Adrenal gland (tissue), 12 donors: ENCODE data around the gene KRIT1. TPM values are rescaled to one million over a fixed set of nuclear protein-coding genes. Genes with fewer than 3 reads are reported as not detected.
"Not testable (repeated sequence)": the region's sequence is repeated elsewhere in the genome, so short reads cannot be mapped to it uniquely, and the experiment has no call there.

Experiments
- DNase-seq, 7 donors: peaks; one replicate each; pipeline ENCODE4 v3.0.0-alpha.2; 2019 to 2020
- H3K27ac ChIP-seq, 5 donors: fragments of 200-600 bp; sonication (generic) in 4 of 5; 1 replicate in 3 of 5; 2 replicates in 2 of 5; pipeline versions ENCODE4 v1.5.1 to v1.8.0; 2016 to 2020; ENCODE audit warnings: mild to moderate bottlenecking in 1 of 5
- H3K27me3 ChIP-seq: fragments of 200-600 bp; 2 replicates; pipeline ENCODE4 v1.8.0; 2021
- H3K36me3 ChIP-seq, 2 donors: fragments of 200-600 bp; replicated peaks in 1 of 2; 1 replicate in 1 of 2; 2 replicates in 1 of 2; pipeline versions ENCODE4 v1.5.1 to v1.8.0; 2018 to 2022
- H3K4me1 ChIP-seq, 2 donors: fragments of 200-600 bp; replicated peaks in 1 of 2; 1 replicate in 1 of 2; 2 replicates in 1 of 2; pipeline versions ENCODE4 v1.5.1 to v1.8.0; 2018 to 2021
- H3K4me3 ChIP-seq, 4 donors: fragments of 200-600 bp; sonication (generic) in 3 of 4; one replicate each; pipeline ENCODE4 v1.5.1; 2016 to 2018
- H3K9me3 ChIP-seq, 3 donors: fragments of 200-600 bp; sonication (generic) in 1 of 3; replicated peaks in 1 of 3; 1 replicate in 2 of 3; 2 replicates in 1 of 3; pipeline versions ENCODE4 v1.5.1 to v1.8.0; 2016 to 2021
- POLR2A ChIP-seq, 2 donors: fragments of 450-650 bp; IDR thresholded peaks; one replicate each; pipeline ENCODE4 v1.6.1; 2017; ENCODE audit warnings: antibody characterized with exemption in 2 of 2, mild to moderate bottlenecking in 2 of 2, moderate library complexity in 1 of 2
- WGBS, 4 donors: extraction: QIAGEN DNeasy Blood & Tissue Kit in 2 of 4; methylation state at CpG; one replicate each; pipeline versions ENCODE4 v1.1.5 to v1.1.7; 2013 to 2017; 5-methylcytosine and 5-hydroxymethylcytosine counted together
- intact Hi-C, 2 donors: fragments of 100-400 bp; cut with DNase I; formaldehyde crosslinking; loops; one replicate each; pipeline versions ENCODE4 v1.14.1 to v1.15.0; 2022 to 2023
- polyA plus RNA-seq, 3 donors: library from polyadenylated mRNA; stranded (reverse); fragments of 200-250 nt in 2 of 3; fragments of 350-450 nt in 1 of 3; fragmentation: Illumina TruSeq in 1 of 3; extraction: RNeasy Lipid Tissue Mini Kit (QIAGEN cat#74804) in 1 of 3; gene quantifications; one replicate each; pipeline ENCODE4 v1.2.3, GENCODE V29; 2013 to 2014
- total RNA-seq, 9 donors: library from RNA; depleted of rRNA in 4 of 9; stranded (reverse); fragments of >200 nt in 4 of 9; fragments of 120-200 nt in 1 of 9; fragmentation: NEBNext Ultra II Directional in 1 of 9; extraction: Animal tissue kit (Norgen Biotek cat#: 25700) in 1 of 9; gene quantifications; one replicate each; pipeline versions ENCODE4 v1.1.0 to v1.2.4, GENCODE V29; 2013 to 2023
- TF ChIP-seq, protein P1 (sequence below), 6 experiments: fragments of 450-650 bp in 4 of 6; fragments of 200-600 bp in 2 of 6; sonication (generic) in 1 of 6; IDR thresholded peaks; 1 replicate in 5 of 6; 2 replicates in 1 of 6; pipeline versions ENCODE4 v1.5.1 to v1.8.0; 2016 to 2021; ENCODE audit warnings: antibody characterized with exemption in 6 of 6, mild to moderate bottlenecking in 2 of 6, moderate library complexity in 1 of 6
- donor health status: healthy with polysubstance abuse.
- donor health status: Bipolar disorder and iron deficiency.
- donor health status: DM: yes; HTN: yes; CAD: no.
- donor health status: DM: no; HTN: no; CAD: no.
- donor health status: DM: no; HTN: no; CAD: no.
- donor health status: DM: yes; HTN: yes; CAD: no.

Gene KRIT1
- total and polyA plus RNA-seq, 12 donors: 25.2 to 119 (median 40.0) TPM

DNA sequence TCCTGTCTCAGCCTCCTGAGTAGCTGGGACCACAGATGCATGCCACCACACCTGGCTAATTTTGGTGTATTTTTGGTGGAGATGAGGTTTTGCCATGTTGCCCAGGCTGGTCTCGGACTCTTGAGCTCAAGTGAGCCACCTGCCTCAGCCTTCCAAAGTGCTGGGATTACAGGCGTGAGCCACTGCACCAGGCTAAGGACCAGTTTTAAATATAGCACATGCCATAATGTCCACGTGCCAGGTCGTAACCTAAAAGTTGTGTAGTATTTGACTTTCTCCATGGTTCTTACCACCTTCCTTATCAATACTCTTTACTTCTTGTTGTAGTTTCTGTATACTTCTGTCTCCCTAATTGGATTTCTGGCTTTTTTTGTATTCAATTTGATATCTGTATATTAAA lies 13.3 kb upstream of the KRIT1 start:
- DNase-seq: no peak
- Histone ChIP-seq H3K27me3 (no peaks in the 10 kb centered on the region), H3K27ac (no peak overlapping the region), H3K36me3 (no peaks in the 10 kb centered on the region), H3K4me1 (peaks cover 0 to 3% of the 10 kb centered on the region in 2 donors), H3K9me3 (peaks cover 0 to 4% (median 0%) of the 10 kb centered on the region in 3 donors), H3K4me3 (no peak overlapping the region)
- TF ChIP-seq POLR2A (IDR thresholded peaks at IDR 0.05): no peak
- TF ChIP-seq, protein P1, sequence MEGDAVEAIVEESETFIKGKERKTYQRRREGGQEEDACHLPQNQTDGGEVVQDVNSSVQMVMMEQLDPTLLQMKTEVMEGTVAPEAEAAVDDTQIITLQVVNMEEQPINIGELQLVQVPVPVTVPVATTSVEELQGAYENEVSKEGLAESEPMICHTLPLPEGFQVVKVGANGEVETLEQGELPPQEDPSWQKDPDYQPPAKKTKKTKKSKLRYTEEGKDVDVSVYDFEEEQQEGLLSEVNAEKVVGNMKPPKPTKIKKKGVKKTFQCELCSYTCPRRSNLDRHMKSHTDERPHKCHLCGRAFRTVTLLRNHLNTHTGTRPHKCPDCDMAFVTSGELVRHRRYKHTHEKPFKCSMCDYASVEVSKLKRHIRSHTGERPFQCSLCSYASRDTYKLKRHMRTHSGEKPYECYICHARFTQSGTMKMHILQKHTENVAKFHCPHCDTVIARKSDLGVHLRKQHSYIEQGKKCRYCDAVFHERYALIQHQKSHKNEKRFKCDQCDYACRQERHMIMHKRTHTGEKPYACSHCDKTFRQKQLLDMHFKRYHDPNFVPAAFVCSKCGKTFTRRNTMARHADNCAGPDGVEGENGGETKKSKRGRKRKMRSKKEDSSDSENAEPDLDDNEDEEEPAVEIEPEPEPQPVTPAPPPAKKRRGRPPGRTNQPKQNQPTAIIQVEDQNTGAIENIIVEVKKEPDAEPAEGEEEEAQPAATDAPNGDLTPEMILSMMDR (IDR thresholded peaks at IDR 0.05): no peak
- intact Hi-C loops: no loop called here
- 98 to 100% (median 99%) methylated on average over 3 to 4 of the region's 4 CpGs for WGBS, 4 donors

DNA sequence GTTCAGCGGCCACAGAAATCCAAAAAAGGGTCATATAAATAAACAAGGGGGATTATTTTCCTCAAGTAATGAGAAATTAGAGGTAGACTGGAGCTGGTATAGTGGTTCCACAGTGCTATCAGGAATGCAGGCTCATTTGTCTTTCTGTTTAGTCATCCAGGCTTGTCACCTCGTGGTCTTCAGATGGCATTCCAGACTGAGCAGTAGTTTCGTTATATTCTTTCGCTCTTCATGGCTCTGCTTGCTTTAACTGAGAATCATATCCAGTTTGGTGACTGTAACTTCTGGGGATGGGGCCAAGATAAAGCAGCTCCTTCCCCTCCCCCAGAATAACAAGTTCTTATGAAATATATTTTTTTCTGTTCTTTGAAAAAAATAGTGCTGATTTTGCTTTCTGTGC lies 9.6 kb upstream of the KRIT1 start:
- Histone ChIP-seq H3K27me3 (no peaks in the 10 kb centered on the region), H3K27ac (peak overlapping the region in 4 of 5 donors; percentile 24 to 56 (median 29)), H3K9me3 (no peaks in the 10 kb centered on the region), H3K4me1 (peaks cover 0 to 11% of the 10 kb centered on the region in 2 donors), H3K36me3 (no peaks in the 10 kb centered on the region), H3K4me3 (peak overlapping the region in 1 of 4 donors; percentile 11)
- DNase-seq: peak in 6 of 7 donors; percentile 40 to 65 (median 53)
- intact Hi-C loops: no loop called here
- TF ChIP-seq POLR2A (IDR thresholded peaks at IDR 0.05): no peak
- TF ChIP-seq, protein P1 (IDR thresholded peaks at IDR 0.05): no peak
- 57 to 68% (median 60%) methylated on average over 4 of the region's 4 CpGs for WGBS, 4 donors

DNA sequence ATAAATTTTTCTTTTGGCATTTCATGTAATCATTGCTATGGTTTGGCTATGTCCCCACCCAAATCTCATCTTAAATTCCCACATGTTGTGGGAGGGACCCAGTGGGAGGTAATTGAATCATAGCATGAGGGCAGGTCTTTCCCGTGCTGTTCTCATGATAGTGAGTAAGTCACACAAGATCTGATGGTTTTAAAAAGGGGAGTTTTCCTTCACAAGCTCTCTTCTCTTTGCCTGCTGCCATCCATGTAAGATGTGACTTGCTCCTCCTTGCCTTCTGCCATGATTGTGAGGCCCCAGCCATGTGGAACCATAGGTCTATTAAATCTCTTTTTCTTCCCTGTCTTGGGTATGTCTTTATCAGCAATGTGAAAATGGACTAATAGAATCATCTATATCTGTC lies 9.1 kb upstream of the KRIT1 start:
- WGBS, 4 donors: 90 to 100% (median 96%) methylated on average over 1 of the region's 1 CpG
- intact Hi-C loops, DNase-seq: not testable (repeated sequence)

DNA sequence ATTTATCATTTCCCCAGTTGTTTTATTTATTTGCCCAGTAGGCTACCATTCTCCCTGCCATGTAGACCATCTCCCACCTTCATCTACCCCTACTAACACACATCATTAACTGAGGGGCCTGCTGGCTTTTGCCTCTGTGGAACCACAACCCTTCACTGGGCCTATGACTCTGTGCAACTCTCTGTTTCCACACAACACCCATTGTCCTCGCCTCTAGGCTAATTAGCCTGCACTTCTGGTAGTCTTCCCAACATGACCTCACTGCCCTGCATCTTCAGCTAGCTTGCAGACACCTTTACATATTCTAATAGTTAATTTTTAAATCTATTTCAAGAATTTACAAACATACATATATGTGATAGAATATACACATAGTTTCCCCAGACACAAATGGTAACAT lies 7.5 kb upstream of the KRIT1 start:
- no peak for DNase-seq
- Histone ChIP-seq H3K27me3 (no peaks in the 10 kb centered on the region), H3K4me1 (peaks cover 0 to 14% of the 10 kb centered on the region in 2 donors), H3K27ac (no peak overlapping the region), H3K4me3 (no peak overlapping the region), H3K36me3 (no peaks in the 10 kb centered on the region), H3K9me3 (no peaks in the 10 kb centered on the region)
- WGBS, 4 donors: 90 to 100% (median 95%) methylated on average over 1 of the region's 1 CpG
- TF ChIP-seq POLR2A (IDR thresholded peaks at IDR 0.05): no peak
- TF ChIP-seq, protein P1 (IDR thresholded peaks at IDR 0.05): no peak
- intact Hi-C loops: no loop called here

More for the DNA sequence above, 9.1 kb upstream of the KRIT1 start:
- peak overlapping the region in 2 of 5 donors; percentile 31 to 56 for H3K27ac ChIP-seq
- H3K36me3 ChIP-seq, H3K4me3 ChIP-seq, H3K27me3 ChIP-seq, H3K9me3 ChIP-seq: not testable (repeated sequence)
- peaks cover 0 to 11% of the 10 kb centered on the region in 2 donors for H3K4me1 ChIP-seq

DNA sequence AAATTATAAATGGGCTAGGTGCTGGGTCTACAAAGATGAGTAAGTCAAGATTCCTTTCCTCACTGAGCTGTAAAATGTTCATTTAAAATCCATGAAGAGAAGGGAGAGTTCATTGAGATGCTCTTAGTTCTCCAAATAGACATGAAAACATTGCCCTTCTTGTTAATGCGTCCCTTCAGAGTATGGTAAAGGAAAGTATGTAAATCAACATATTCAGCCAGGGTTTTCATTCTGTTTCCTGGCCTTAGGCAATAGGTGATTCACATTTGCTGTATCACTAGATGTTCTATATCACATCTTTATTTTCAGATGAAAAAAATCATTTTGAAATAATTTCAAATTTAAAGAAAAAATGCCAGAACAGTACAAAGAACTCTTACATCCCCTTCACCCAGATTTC lies 5.5 kb upstream of the KRIT1 start:
- WGBS, 4 donors: 94 to 96% (median 95%) methylated on average over 1 of the region's 1 CpG
- intact Hi-C loops: no loop called here
- TF ChIP-seq POLR2A (IDR thresholded peaks at IDR 0.05): no peak
- TF ChIP-seq, protein P1 (IDR thresholded peaks at IDR 0.05): no peak
- Histone ChIP-seq H3K27me3 (no peaks in the 10 kb centered on the region), H3K4me3 (no peak overlapping the region), H3K9me3 (no peaks in the 10 kb centered on the region), H3K4me1 (peaks cover 6 to 27% of the 10 kb centered on the region in 2 donors), H3K36me3 (no peaks in the 10 kb centered on the region), H3K27ac (no peak overlapping the region)
- DNase-seq: no peak
